ENCODE data around the gene WWP2. TPM values are rescaled to one million over a fixed set of nuclear protein-coding genes. Genes with fewer than 3 reads are reported as not detected.
"Not testable (repeated sequence)": the region's sequence is repeated elsewhere in the genome, so short reads cannot be mapped to it uniquely, and the experiment has no call there.

Gene WWP2
- total RNA-seq, 1 donor from 2014 or later = 38.8 TPM

GRCh38 chr16:69847643-69848042 is 85.5 kb downstream of the WWP2 start:
- Mint-ChIP-seq H3K9me3 (no peaks in the 10 kb centered on the region), H3K27ac (no peak overlapping the region), H3K27me3 (no peaks in the 10 kb centered on the region), H3K4me1 (ENCODE audit: unreplicated experiment) (peaks cover 24% of the 10 kb centered on the region), H3K4me3 (no peak overlapping the region), H3K36me3 (peaks cover 20% of the 10 kb centered on the region)
- DNase-seq (ENCODE audit: extremely low spot score, unreplicated experiment) = no peak
- no peak for TF ChIP-seq CTCF (conservative IDR thresholded peaks at IDR 0.05)

GRCh38 chr16:69848637-69849545 is 86.8 kb downstream of the WWP2 start:
- Mint-ChIP-seq H3K27ac (peak overlapping the region; percentile 19), H3K4me1 (ENCODE audit: unreplicated experiment) (peaks cover 35% of the 10 kb centered on the region), H3K4me3 (no peak overlapping the region), H3K9me3 (no peaks in the 10 kb centered on the region), H3K36me3 (peaks cover 28% of the 10 kb centered on the region), H3K27me3 (no peaks in the 10 kb centered on the region)
- no peak for TF ChIP-seq CTCF (conservative IDR thresholded peaks at IDR 0.05)
- DNase-seq (ENCODE audit: extremely low spot score, unreplicated experiment) = no peak

GRCh38 chr16:69851491-69852240 is 89.5 kb downstream of the WWP2 start:
- no peak overlapping the region for H3K4me3 Mint-ChIP-seq
- H3K27me3 Mint-ChIP-seq = no peaks in the 10 kb centered on the region
- H3K4me1 Mint-ChIP-seq (ENCODE audit: unreplicated experiment) = peaks cover 31% of the 10 kb centered on the region
- no peaks in the 10 kb centered on the region for H3K9me3 Mint-ChIP-seq
- H3K36me3 Mint-ChIP-seq = peaks cover 35% of the 10 kb centered on the region
- TF ChIP-seq CTCF (conservative IDR thresholded peaks at IDR 0.05) = no peak
- H3K27ac Mint-ChIP-seq = no peak overlapping the region
- DNase-seq (ENCODE audit: extremely low spot score, unreplicated experiment) = no peak

DNA sequence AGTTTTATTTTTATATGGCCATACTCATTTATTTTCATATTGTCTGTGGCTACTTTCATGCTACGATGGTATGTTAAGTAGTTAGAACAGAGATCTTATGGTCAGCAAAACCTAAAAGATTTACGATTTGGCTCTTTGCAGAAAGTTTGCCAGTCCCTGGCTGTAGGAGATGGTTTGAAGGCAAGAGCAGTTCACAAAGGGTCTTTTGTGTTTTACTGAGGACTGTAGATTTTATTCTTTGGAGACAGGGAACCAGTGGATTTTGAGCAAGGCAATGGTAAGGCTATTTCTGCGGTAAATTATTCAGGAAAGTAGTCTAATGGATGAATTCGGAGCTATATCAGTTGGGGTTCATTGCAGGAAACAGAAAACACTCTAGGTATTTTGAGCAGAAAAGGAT is 90.7 kb downstream of the WWP2 start:
- Mint-ChIP-seq H3K9me3 (no peaks in the 10 kb centered on the region), H3K4me3 (no peak overlapping the region), H3K4me1 (ENCODE audit: unreplicated experiment) (peaks cover 31% of the 10 kb centered on the region), H3K27me3 (no peaks in the 10 kb centered on the region), H3K27ac (no peak overlapping the region), H3K36me3 (peaks cover 35% of the 10 kb centered on the region)
- no peak for DNase-seq (ENCODE audit: extremely low spot score, unreplicated experiment)
- TF ChIP-seq CTCF (conservative IDR thresholded peaks at IDR 0.05) = no peak

GRCh38 chr16:69853481-69853880 is 91.3 kb downstream of the WWP2 start:
- Mint-ChIP-seq H3K4me1 (ENCODE audit: unreplicated experiment) (peaks cover 34% of the 10 kb centered on the region), H3K27ac (no peak overlapping the region), H3K4me3 (no peak overlapping the region), H3K27me3 (no peaks in the 10 kb centered on the region), H3K36me3 (peaks cover 37% of the 10 kb centered on the region), H3K9me3 (no peaks in the 10 kb centered on the region)
- no peak for DNase-seq (ENCODE audit: extremely low spot score, unreplicated experiment)
- TF ChIP-seq CTCF (conservative IDR thresholded peaks at IDR 0.05) = no peak

DNA sequence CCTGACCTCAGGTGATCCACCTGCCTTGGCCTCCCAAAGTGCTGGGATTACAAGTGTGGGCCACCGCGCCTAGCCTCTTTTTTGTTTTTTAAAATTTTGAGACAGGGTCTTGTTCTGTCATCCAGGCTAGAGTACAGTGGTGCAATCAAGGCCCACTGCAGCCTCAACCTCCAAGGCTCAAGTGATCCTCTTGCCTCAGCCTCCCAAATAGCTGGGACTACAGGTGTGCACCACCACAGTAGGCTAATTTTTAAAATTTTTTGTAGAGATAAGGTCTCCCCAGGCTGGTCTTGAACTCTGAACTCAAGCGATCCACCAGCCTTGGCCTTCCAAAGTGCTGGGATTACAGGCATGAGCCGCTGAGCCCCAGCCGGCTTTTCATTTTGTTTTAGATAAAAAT is 92.6 kb downstream of the WWP2 start:
- H3K9me3 Mint-ChIP-seq; DNase-seq (ENCODE audit: extremely low spot score, unreplicated experiment); H3K27ac Mint-ChIP-seq; H3K4me3 Mint-ChIP-seq; H3K27me3 Mint-ChIP-seq: not testable (repeated sequence)
- H3K36me3 Mint-ChIP-seq = peaks cover 42% of the 10 kb centered on the region
- H3K4me1 Mint-ChIP-seq (ENCODE audit: unreplicated experiment) = peaks cover 36% of the 10 kb centered on the region
